Measurements from ENCODE around the gene DLX3. TPM values are rescaled to one million over a fixed set of nuclear protein-coding genes. Genes with fewer than 3 reads are reported as not detected.

Gene DLX3
- total RNA-seq, 4 donors from 2014 or later, result 0.28 TPM; not detected in 3

DNA sequence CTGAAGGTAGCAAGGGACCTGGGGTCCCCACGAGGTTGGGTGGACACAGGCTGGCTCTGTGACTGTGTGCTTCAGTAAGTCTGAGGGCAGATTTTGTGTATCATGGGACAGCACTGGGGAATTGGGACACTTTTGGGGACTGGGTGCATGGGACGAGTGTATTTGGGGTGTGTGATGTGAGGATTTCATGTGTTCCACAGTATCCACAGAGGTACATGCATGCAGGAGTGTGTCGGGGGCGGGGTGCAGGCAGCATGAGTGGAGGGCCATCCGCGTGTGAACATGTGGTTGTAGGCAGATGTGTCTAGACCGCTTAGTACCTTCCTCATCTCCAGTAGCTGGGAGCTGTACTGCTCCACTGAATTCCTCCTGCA, 1.1 kb upstream of the DLX3 start:
- no peaks in the 10 kb centered on the region for H3K36me3 ChIP-seq
- intact Hi-C loops (cut with DNase I; ENCODE audit: low total_unique reads), result loop anchor here (5.0 kb wide), 2 partner anchors 114 to 134 kb away; no protein-coding TSS in a partner anchor
- no peak overlapping the region for H3K4me3 ChIP-seq
- no peak for DNase-seq
- H3K4me1 ChIP-seq, result peaks cover 5 to 21% of the 10 kb centered on the region in 2 donors
- TF ChIP-seq, protein P1, sequence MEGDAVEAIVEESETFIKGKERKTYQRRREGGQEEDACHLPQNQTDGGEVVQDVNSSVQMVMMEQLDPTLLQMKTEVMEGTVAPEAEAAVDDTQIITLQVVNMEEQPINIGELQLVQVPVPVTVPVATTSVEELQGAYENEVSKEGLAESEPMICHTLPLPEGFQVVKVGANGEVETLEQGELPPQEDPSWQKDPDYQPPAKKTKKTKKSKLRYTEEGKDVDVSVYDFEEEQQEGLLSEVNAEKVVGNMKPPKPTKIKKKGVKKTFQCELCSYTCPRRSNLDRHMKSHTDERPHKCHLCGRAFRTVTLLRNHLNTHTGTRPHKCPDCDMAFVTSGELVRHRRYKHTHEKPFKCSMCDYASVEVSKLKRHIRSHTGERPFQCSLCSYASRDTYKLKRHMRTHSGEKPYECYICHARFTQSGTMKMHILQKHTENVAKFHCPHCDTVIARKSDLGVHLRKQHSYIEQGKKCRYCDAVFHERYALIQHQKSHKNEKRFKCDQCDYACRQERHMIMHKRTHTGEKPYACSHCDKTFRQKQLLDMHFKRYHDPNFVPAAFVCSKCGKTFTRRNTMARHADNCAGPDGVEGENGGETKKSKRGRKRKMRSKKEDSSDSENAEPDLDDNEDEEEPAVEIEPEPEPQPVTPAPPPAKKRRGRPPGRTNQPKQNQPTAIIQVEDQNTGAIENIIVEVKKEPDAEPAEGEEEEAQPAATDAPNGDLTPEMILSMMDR (IDR thresholded peaks at IDR 0.05), result no peak
- TF ChIP-seq POLR2A (IDR thresholded peaks at IDR 0.05), result no peak
- peaks cover 34 to 66% of the 10 kb centered on the region in 2 donors for H3K27me3 ChIP-seq
- no peaks in the 10 kb centered on the region for H3K9me3 ChIP-seq
- no peak overlapping the region for H3K27ac ChIP-seq

DNA sequence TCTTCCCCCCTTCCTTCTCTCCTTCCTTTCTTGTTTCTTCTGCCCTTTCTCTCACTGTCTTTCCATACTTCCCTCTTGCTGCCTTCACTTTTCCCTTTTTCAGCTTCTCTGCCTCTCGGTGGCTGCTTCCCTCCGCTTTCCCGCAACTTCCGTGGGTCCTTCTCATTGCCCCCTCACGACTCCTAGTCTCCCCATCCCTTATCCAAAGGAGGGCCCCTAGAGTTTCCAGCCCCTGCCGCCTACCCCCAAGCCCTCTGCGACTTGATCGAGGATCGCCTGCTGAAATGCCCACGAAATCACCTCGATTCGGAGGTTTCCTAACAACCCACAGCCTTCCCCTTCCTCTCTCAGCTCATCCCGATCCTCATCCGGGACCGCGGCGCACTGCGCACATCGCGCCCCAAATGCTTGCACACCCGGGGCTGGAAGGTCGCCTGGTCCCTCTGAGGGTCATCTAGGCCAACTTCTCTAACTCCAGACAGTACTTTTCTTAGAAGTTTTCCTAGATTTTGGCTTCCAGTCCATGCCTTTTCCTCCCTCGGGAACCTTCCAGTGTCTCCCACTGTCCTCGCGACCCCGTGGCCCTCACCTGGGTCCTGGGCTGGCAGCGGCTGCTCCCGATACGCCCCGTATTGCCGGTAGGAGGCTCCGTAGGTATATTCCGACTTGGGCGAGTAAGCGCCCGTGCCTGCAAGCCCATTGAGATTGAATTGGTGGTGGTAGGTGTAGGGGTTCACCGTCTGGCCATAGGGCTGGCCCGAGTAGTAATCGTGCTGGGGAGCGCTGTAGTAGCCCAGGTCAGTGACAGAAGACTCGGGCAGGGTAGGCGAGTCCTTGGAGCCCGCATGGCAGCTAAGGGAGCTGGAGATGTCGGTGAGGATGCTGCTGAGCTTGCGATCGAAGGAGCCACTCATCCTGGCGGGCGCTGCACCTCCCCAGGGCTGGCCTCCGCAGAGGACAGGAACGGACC, 654 bp downstream of the DLX3 start:
- intact Hi-C loops (cut with DNase I; ENCODE audit: low total_unique reads), result loop anchor here (5.0 kb wide), 2 partner anchors 112 to 132 kb away; no protein-coding TSS in a partner anchor
- Histone ChIP-seq H3K4me1 (peaks cover 5 to 21% of the 10 kb centered on the region in 2 donors), H3K4me3 (peak overlapping the region; percentile 7 to 32), H3K27me3 (peaks cover 34 to 53% of the 10 kb centered on the region in 2 donors), H3K36me3 (no peaks in the 10 kb centered on the region), H3K9me3 (no peaks in the 10 kb centered on the region), H3K27ac (no peak overlapping the region)
- TF ChIP-seq, protein P1 (IDR thresholded peaks at IDR 0.05), result no peak
- TF ChIP-seq POLR2A (IDR thresholded peaks at IDR 0.05), result no peak
- DNase-seq, result no peak

DNA sequence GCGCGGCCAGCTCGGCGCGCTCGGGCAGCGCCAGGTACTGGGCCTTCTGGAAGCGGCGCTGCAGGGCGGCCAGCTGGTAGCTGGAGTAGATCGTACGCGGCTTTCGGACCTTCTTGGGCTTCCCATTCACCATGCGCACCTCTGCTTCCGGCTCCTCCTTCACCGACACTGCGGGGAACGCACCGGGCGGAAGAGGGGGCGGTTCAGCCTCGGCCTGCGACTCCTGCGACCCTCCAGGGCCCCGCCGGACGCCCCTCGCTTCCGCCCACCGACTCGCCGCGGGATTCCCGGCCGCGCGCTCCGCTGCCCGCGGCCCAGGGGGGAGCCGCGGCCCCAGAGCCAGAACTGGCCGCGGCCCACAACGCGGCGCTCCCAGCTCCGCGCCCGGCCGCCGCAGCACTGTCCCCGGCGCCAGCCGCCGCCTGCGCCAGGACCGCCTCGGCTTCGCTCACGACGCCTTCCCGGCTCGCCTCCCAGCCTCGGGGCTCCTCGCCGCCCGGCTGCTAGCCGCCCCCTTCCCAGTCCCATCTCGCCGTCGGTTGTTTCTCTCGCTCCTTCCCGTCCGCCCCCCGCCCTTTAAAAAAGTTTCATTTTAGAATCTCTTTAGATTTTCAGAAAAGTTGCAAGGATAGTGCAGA, 1.5 kb downstream of the DLX3 start:
- peaks cover 5 to 21% of the 10 kb centered on the region in 2 donors for H3K4me1 ChIP-seq
- intact Hi-C loops (cut with DNase I; ENCODE audit: low total_unique reads), result no loop called here

DNA sequence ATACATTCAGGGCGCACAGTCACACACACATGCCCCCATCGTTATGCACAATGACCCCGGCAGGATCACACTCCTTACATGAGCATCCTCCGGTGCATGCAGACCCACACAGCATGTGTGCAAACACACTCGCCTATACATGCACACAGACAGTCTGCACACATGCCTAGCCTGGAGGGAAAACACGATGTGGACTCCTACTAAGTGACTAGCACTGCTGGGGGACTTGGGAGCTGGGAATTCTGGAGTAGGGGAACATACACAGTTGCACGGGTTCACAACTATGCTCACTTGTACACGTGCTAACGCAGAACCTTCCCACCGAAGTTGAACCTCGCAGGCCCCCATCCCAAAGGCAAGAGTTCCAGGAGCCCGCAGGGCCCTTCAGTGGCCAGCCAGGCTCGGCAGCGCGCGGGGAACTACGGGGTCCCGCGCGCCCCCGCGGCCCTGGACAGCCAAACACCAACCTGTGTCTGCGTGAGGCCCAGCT, 2.0 kb downstream of the DLX3 start:
- H3K4me3 ChIP-seq, result peak overlapping the region in 1 of 2 donors; percentile 32
- H3K27ac ChIP-seq, result no peak overlapping the region
- no peaks in the 10 kb centered on the region for H3K36me3 ChIP-seq
- DNase-seq, result no peak
- no peak for TF ChIP-seq POLR2A (IDR thresholded peaks at IDR 0.05)
- TF ChIP-seq, protein P1 (IDR thresholded peaks at IDR 0.05), result no peak
- peaks cover 34 to 46% of the 10 kb centered on the region in 2 donors for H3K27me3 ChIP-seq
- intact Hi-C loops (cut with DNase I; ENCODE audit: low total_unique reads), result no loop called here
- peaks cover 5 to 21% of the 10 kb centered on the region in 2 donors for H3K4me1 ChIP-seq
- H3K9me3 ChIP-seq, result no peaks in the 10 kb centered on the region

More for the DNA sequence above, 1.5 kb downstream of the DLX3 start:
- TF ChIP-seq, protein P1 (IDR thresholded peaks at IDR 0.05), result no peak
- TF ChIP-seq POLR2A (IDR thresholded peaks at IDR 0.05), result no peak
- no peaks in the 10 kb centered on the region for H3K36me3 ChIP-seq
- no peaks in the 10 kb centered on the region for H3K9me3 ChIP-seq
- no peak for DNase-seq
- H3K27me3 ChIP-seq, result peaks cover 34 to 46% of the 10 kb centered on the region in 2 donors
- no peak overlapping the region for H3K27ac ChIP-seq
- peak overlapping the region; percentile 7 to 32 for H3K4me3 ChIP-seq

Measured in uterus (tissue), 4 donors.